IMR-90 (cell line): ENCODE results near the gene ANKRD55.

Experiments used
- BHLHE40 ChIP-seq: fragments of 150-350 bp; IDR thresholded peaks from 2 replicates; pipeline ENCODE4 v1.6.1; 2016; ENCODE audit warnings: mild to moderate bottlenecking, low read depth, low read length
- CEBPB ChIP-seq: IDR thresholded peaks from 2 replicates; pipeline ENCODE4 v1.6.1; 2012; ENCODE audit warnings: low read depth, low read length, improper control_type of control experiment
- CHD1 ChIP-seq: IDR thresholded peaks from 2 replicates; pipeline ENCODE4 v1.6.1; 2012; ENCODE audit warnings: low read depth, low read length, improper control_type of control experiment
- MAFK ChIP-seq: IDR thresholded peaks from 2 replicates; pipeline ENCODE4 v1.6.1; 2012; ENCODE audit warnings: low read depth, low read length, improper control_type of control experiment
- MAZ ChIP-seq: IDR thresholded peaks from 2 replicates; pipeline ENCODE4 v1.6.1; 2012; ENCODE audit warnings: low read depth, mild to moderate bottlenecking, low read length, improper control_type of control experiment, moderate library complexity, borderline replicate concordance
- MXI1 ChIP-seq: IDR thresholded peaks from 2 replicates; pipeline ENCODE4 v1.6.1; 2012; ENCODE audit warnings: low read depth, mild to moderate bottlenecking, low read length, moderate library complexity, borderline replicate concordance
- NFE2L2 ChIP-seq: fragments of 150-350 bp; IDR thresholded peaks from 2 replicates; pipeline ENCODE4 v1.6.1; 2016; ENCODE audit warnings: low read depth, mild to moderate bottlenecking, low read length
- POLR2A ChIP-seq: IDR thresholded peaks from 2 replicates; pipeline ENCODE4 v1.6.1; 2012; ENCODE audit warnings: mild to moderate bottlenecking, low read depth, low read length
- RAD21 ChIP-seq: IDR thresholded peaks from 2 replicates; pipeline ENCODE4 v1.6.1; 2012; ENCODE audit warnings: low read length, improper control_type of control experiment
- RFX5 ChIP-seq: IDR thresholded peaks from 2 replicates; pipeline ENCODE4 v1.8.0; 2012; ENCODE audit warnings: low read depth, mild to moderate bottlenecking, low read length, moderate library complexity
- SMC3 ChIP-seq: fragments of 150-350 bp; IDR thresholded peaks from 2 replicates; pipeline ENCODE4 v1.6.1; 2016; ENCODE audit warnings: low read depth, mild to moderate bottlenecking, antibody characterized with exemption, low read length, moderate library complexity
- TF ChIP-seq, protein P1 (sequence below): conservative IDR thresholded peaks from 2 replicates; pipeline ENCODE4 v1.5.1; 2012; ENCODE audit warnings: mild to moderate bottlenecking, low read depth, low read length, improper control_type of control experiment
- TF ChIP-seq, protein P2 (sequence below): fragments of 150-350 bp; IDR thresholded peaks from 2 replicates; pipeline ENCODE4 v1.6.1; 2017; ENCODE audit warnings: mild to moderate bottlenecking, antibody characterized with exemption, low read length, low read depth
- TF ChIP-seq, protein P3 (sequence below): fragments of 150-350 bp; IDR thresholded peaks from 2 replicates; pipeline ENCODE4 v1.6.1; 2016; ENCODE audit warnings: low read depth, mild to moderate bottlenecking, low read length, moderate library complexity, borderline replicate concordance

DNA sequence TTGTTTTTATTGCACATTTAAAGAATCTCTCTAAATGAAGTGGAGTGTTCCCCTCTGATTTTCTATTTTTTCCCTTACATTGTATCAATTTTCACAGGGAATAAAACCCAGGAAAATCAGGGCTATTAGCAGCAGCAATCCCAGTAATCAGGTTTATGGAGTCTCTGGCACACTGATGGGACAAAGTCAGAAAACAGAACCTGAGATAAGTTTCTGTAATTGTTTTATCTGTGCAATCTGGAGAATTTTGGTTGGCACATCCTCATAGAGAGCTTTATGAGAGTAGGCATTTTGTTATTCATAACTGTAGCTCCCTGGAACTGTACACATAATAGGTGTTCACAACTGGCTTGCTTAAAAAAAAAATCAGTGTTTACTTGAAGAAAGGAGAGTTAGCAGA, 141.5 kb downstream of the ANKRD55 start:
- TF ChIP-seq CHD1 (no peak), MAFK (no peak), POLR2A (no peak), CEBPB (no peak), SMC3 (no peak), MXI1 (no peak), NFE2L2 (no peak), RAD21 (no peak), RFX5 (no peak), BHLHE40 (no peak), MAZ (no peak)
- TF ChIP-seq, protein P1, sequence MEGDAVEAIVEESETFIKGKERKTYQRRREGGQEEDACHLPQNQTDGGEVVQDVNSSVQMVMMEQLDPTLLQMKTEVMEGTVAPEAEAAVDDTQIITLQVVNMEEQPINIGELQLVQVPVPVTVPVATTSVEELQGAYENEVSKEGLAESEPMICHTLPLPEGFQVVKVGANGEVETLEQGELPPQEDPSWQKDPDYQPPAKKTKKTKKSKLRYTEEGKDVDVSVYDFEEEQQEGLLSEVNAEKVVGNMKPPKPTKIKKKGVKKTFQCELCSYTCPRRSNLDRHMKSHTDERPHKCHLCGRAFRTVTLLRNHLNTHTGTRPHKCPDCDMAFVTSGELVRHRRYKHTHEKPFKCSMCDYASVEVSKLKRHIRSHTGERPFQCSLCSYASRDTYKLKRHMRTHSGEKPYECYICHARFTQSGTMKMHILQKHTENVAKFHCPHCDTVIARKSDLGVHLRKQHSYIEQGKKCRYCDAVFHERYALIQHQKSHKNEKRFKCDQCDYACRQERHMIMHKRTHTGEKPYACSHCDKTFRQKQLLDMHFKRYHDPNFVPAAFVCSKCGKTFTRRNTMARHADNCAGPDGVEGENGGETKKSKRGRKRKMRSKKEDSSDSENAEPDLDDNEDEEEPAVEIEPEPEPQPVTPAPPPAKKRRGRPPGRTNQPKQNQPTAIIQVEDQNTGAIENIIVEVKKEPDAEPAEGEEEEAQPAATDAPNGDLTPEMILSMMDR = no peak
- TF ChIP-seq, protein P2, sequence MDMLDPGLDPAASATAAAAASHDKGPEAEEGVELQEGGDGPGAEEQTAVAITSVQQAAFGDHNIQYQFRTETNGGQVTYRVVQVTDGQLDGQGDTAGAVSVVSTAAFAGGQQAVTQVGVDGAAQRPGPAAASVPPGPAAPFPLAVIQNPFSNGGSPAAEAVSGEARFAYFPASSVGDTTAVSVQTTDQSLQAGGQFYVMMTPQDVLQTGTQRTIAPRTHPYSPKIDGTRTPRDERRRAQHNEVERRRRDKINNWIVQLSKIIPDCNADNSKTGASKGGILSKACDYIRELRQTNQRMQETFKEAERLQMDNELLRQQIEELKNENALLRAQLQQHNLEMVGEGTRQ = no peak
- TF ChIP-seq, protein P3, sequence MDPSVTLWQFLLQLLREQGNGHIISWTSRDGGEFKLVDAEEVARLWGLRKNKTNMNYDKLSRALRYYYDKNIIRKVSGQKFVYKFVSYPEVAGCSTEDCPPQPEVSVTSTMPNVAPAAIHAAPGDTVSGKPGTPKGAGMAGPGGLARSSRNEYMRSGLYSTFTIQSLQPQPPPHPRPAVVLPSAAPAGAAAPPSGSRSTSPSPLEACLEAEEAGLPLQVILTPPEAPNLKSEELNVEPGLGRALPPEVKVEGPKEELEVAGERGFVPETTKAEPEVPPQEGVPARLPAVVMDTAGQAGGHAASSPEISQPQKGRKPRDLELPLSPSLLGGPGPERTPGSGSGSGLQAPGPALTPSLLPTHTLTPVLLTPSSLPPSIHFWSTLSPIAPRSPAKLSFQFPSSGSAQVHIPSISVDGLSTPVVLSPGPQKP = no peak
